Measurements from ENCODE around the gene INIP. TPM values are rescaled to one million over a fixed set of nuclear protein-coding genes. Genes with fewer than 3 reads are reported as not detected.

Gene INIP
- total and polyA plus RNA-seq, 2 of the 13 experiments (the other 11 are each of a cell fraction or from before 2014, with no cell fraction given), result 13.6 to 28.6 TPM

GRCh38 chr9:112750016-112750763 lies 32.3 kb upstream of the INIP start, which contains the start of gene SNX30 (continued):
- TF ChIP-seq FOXA1 (IDR thresholded peaks at IDR 0.05), result no peak
- no peak for TF ChIP-seq FOXA1 (CRISPR knock-in tag; IDR thresholded peaks at IDR 0.05)
- no peak for TF ChIP-seq SMC3 (IDR thresholded peaks at IDR 0.05; ENCODE audit: low read length)
- no peak for TF ChIP-seq MAFK (conservative IDR thresholded peaks at IDR 0.05 in 1 of 2, IDR thresholded peaks at IDR 0.05 in 1 of 2; ENCODE audit: low read length in 2 of 2)
- no peak for TF ChIP-seq ZBTB1 (CRISPR knock-in tag; IDR thresholded peaks at IDR 0.05; ENCODE audit: borderline replicate concordance)
- TF ChIP-seq ARNT (IDR thresholded peaks at IDR 0.05), result no peak
- no peak for TF ChIP-seq HNF1A (IDR thresholded peaks at IDR 0.05; ENCODE audit: low read depth)
- TF ChIP-seq HNF1A (CRISPR knock-in tag; IDR thresholded peaks at IDR 0.05; ENCODE audit: borderline replicate concordance), result peak; percentile 50; the same call in 1 of the 2 replicates
- TF ChIP-seq FOXK1 (CRISPR knock-in tag; IDR thresholded peaks at IDR 0.05; ENCODE audit: borderline replicate concordance, low read depth), result peak; percentile 41; the same call in 1 of the 2 replicates
- TF ChIP-seq, protein P1, sequence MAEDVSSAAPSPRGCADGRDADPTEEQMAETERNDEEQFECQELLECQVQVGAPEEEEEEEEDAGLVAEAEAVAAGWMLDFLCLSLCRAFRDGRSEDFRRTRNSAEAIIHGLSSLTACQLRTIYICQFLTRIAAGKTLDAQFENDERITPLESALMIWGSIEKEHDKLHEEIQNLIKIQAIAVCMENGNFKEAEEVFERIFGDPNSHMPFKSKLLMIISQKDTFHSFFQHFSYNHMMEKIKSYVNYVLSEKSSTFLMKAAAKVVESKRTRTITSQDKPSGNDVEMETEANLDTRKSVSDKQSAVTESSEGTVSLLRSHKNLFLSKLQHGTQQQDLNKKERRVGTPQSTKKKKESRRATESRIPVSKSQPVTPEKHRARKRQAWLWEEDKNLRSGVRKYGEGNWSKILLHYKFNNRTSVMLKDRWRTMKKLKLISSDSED (CRISPR knock-in tag; IDR thresholded peaks at IDR 0.05), result no peak
- TF ChIP-seq ZNF20 (CRISPR knock-in tag; IDR thresholded peaks at IDR 0.05), result no peak
- TF ChIP-seq, protein P2, sequence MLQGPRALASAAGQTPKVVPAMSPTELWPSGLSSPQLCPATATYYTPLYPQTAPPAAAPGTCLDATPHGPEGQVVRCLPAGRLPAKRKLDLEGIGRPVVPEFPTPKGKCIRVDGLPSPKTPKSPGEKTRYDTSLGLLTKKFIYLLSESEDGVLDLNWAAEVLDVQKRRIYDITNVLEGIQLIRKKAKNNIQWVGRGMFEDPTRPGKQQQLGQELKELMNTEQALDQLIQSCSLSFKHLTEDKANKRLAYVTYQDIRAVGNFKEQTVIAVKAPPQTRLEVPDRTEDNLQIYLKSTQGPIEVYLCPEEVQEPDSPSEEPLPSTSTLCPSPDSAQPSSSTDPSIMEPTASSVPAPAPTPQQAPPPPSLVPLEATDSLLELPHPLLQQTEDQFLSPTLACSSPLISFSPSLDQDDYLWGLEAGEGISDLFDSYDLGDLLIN (CRISPR knock-in tag; IDR thresholded peaks at IDR 0.05; ENCODE audit: borderline replicate concordance), result no peak
- no peak for TF ChIP-seq CAMTA2 (CRISPR knock-in tag; IDR thresholded peaks at IDR 0.05; ENCODE audit: borderline replicate concordance)
- TF ChIP-seq ZNF775 (CRISPR knock-in tag; IDR thresholded peaks at IDR 0.05; ENCODE audit: borderline replicate concordance), result 0 out of 2 replicates have a peak, but pooled peaks have one; percentile 23
- TF ChIP-seq RFX5 (IDR thresholded peaks at IDR 0.05; ENCODE audit: low read depth, low read length), result no peak
- TF ChIP-seq ZNF280D (CRISPR knock-in tag; IDR thresholded peaks at IDR 0.05), result no peak
- TF ChIP-seq ZBTB26 (CRISPR knock-in tag; IDR thresholded peaks at IDR 0.05; ENCODE audit: borderline replicate concordance), result peak; percentile 46; the same call in 1 of the 2 replicates
